WI38 (cell line): ENCODE measurements around the gene DENND1B.

Experiments used
- H3K4me3 ChIP-seq: 2 replicates; pipeline ENCODE4 v1.5.1; 2011; ENCODE audit warnings: low read depth, mild to moderate bottlenecking, control low read depth, low read length
- TF ChIP-seq, protein P1 (sequence below): IDR thresholded peaks from 2 replicates; pipeline ENCODE4 v1.5.1; 2012; ENCODE audit warnings: low read depth, mild to moderate bottlenecking, control low read depth, low read length

DENND1B gene

DNA sequence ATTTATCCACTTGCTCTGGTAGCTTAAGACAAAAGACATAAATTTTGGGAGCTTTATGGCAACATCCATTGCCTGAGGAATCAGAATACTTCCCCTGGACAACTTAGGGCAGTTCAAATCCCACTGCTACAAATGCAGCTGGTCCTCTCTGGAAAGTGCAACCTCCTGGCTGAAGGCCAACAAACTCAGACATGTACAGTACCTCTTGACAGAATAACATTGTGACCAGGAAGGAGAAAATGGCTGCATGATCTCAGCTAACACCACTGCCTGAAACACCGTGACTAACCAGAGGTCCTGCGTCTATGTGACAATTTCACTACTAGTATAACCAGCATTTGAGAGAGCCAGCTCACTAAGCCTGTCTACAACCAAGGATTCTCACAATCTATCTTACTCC, 288.3 kb downstream of the DENND1B start:
- H3K4me3 ChIP-seq = no peak overlapping the region
- TF ChIP-seq, protein P1, sequence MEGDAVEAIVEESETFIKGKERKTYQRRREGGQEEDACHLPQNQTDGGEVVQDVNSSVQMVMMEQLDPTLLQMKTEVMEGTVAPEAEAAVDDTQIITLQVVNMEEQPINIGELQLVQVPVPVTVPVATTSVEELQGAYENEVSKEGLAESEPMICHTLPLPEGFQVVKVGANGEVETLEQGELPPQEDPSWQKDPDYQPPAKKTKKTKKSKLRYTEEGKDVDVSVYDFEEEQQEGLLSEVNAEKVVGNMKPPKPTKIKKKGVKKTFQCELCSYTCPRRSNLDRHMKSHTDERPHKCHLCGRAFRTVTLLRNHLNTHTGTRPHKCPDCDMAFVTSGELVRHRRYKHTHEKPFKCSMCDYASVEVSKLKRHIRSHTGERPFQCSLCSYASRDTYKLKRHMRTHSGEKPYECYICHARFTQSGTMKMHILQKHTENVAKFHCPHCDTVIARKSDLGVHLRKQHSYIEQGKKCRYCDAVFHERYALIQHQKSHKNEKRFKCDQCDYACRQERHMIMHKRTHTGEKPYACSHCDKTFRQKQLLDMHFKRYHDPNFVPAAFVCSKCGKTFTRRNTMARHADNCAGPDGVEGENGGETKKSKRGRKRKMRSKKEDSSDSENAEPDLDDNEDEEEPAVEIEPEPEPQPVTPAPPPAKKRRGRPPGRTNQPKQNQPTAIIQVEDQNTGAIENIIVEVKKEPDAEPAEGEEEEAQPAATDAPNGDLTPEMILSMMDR = no peak

GRCh38 chr1:197485790-197486189, 289.5 kb downstream of the DENND1B start:
- no peak overlapping the region for H3K4me3 ChIP-seq
- TF ChIP-seq, protein P1 = no peak

- no peak overlapping the region for H3K4me3 ChIP-seq
- TF ChIP-seq, protein P1 = no peak
Observed at GRCh38 chr1:197481101-197481500, 294.2 kb downstream of the DENND1B start.

GRCh38 chr1:197480446-197480845, 294.8 kb downstream of the DENND1B start:
- TF ChIP-seq, protein P1 = no peak
- no peak overlapping the region for H3K4me3 ChIP-seq

DNA sequence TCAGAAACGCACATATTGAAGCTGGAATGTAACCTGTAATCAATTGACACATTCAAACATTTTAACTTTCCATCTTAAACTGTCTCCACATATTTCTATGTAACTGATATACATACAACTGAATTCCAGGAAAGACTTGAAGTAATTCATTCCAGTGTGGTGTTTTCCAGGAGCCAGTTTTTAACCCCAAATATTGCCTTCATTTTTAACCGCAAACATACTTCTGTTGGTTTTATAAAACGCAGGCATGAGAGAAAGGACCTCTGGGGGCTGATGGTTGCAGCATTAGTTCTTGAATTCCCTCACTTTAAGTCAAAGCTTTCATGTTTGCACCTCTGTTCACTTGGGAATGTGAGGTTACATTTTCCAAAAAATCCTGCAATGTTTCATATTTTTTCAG, 303.1 kb downstream of the DENND1B start:
- TF ChIP-seq, protein P1 = no peak
- no peak overlapping the region for H3K4me3 ChIP-seq

DNA sequence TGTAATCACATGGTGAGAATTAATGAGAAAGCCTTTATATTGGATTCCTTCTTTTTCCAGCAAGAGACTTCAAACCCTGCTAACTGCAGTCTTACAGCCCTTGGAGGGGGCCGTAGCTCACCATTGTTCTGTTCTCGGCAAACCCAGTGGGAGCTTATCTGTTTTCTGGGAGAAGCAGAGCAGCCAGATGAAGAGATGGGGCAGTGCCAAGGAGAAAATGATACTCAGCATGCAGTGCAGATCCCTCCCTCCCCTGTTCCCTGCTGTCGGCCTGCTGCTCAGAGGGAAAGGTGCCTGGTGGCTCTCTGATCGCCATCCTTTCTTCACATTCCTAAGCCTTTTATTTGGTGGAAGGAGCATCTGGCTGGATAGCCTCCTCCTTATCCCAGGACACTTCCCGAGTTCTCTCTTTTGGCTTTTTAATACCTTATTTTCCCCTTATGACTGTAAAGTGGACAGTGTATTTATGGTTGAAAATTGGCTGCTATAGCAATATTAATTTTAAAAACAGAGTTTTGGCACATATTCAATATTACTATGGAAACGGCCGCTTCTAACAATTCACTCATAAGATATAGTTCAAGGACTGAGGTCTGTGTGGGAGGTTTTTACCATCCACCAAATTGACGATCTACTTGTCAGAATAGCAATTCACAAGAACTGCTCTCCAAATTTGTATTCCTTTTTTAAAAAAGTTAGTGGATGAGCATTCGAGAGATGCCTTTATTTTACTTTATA, 303.9 kb downstream of the DENND1B start:
- TF ChIP-seq, protein P1 = no peak
- no peak overlapping the region for H3K4me3 ChIP-seq

GRCh38 chr1:197470330-197470729, 304.9 kb downstream of the DENND1B start:
- H3K4me3 ChIP-seq = no peak overlapping the region
- TF ChIP-seq, protein P1 = no peak
